H1 (cell line): Measurements from ENCODE around the gene CCDC14. TPM values are rescaled to one million over a fixed set of nuclear protein-coding genes. Genes with fewer than 3 reads are reported as not detected.

Source experiments
- CTCF ChIA-PET: fragments of 300-600 bp; sonication (Branson Sonifier 250); formaldehyde crosslinking; loops from one replicate; lab custom pipeline; 2021; ENCODE audit not compliant: partially characterized antibody; lab: Charles Lee
- POLR2A ChIA-PET: fragments of 300-600 bp; sonication (Branson Sonifier 250); formaldehyde crosslinking; loops from one replicate; lab custom pipeline; 2021; ENCODE audit warnings: inconsistent platforms; ENCODE audit not compliant: partially characterized antibody; lab: Charles Lee
- DNase-seq, 2 experiments: peaks; one replicate each; pipeline versions ENCODE4 v3.0.0 to v3.0.0-alpha.2; 2010 to 2022; ENCODE audit warnings: low spot score in 2 of 2, low read depth in 1 of 2, mixed read lengths in 1 of 2
- FAIRE-seq: peaks from 2 replicates; lab custom pipeline; 2011; peaks lifted over from hg19 to GRCh38; lab: Jason Lieb, UNC
- H2AFZ ChIP-seq: 2 replicates; pipeline ENCODE4 v1.8.1; 2012; ENCODE audit warnings: low read length, inconsistent platforms
- H2AK5ac ChIP-seq: 2 replicates; pipeline ENCODE4 v1.6.1; 2013; ENCODE audit warnings: low read depth, low read length
- H2BK120ac ChIP-seq: replicated peaks from 2 replicates; pipeline ENCODE3; 2013; ENCODE audit warnings: low read depth, low read length, inconsistent platforms
- H2BK12ac ChIP-seq: 2 replicates; pipeline ENCODE4 v1.6.1; 2013; ENCODE audit warnings: low read depth, low read length
- H2BK15ac ChIP-seq: 2 replicates; pipeline ENCODE4 v1.6.1; 2013; ENCODE audit warnings: low read length
- H2BK20ac ChIP-seq: 2 replicates; pipeline ENCODE4 v1.6.1; 2013; ENCODE audit warnings: low read length
- H2BK5ac ChIP-seq: 2 replicates; pipeline ENCODE4 v1.6.1; 2013; ENCODE audit warnings: low read depth, low read length
- H3K14ac ChIP-seq: 2 replicates; pipeline ENCODE4 v1.6.1; 2013; ENCODE audit warnings: inconsistent platforms; ENCODE audit not compliant: insufficient read length
- H3K18ac ChIP-seq: 2 replicates; pipeline ENCODE4 v1.6.1; 2013; ENCODE audit warnings: low read length; ENCODE audit errors: extremely low read depth
- H3K23ac ChIP-seq: 2 replicates; pipeline ENCODE4 v1.6.1; 2013; ENCODE audit warnings: inconsistent platforms; ENCODE audit not compliant: insufficient read length
- H3K23me2 ChIP-seq: 2 replicates; pipeline ENCODE4 v1.6.1; 2013; ENCODE audit warnings: low read depth, low read length
- H3K27ac ChIP-seq: 2 replicates; pipeline ENCODE4 v1.6.1; 2011; ENCODE audit warnings: low read depth, low read length, inconsistent platforms
- H3K27me3 ChIP-seq, 4 experiments: replicated peaks in 1 of 4; 1 replicate in 1 of 4; 2 replicates in 3 of 4; pipeline versions ENCODE4 v1.6.1 to v1.8.1; 2011 to 2013; ENCODE audit warnings: low read length in 3 of 4, mild to moderate bottlenecking in 3 of 4, inconsistent platforms in 2 of 4, mixed read lengths in 2 of 4, moderate library complexity in 1 of 4; ENCODE audit not compliant: control insufficient read depth in 3 of 4, insufficient read depth in 3 of 4; ENCODE audit errors: extremely low read depth in 1 of 4
- H3K36me3 ChIP-seq, 4 experiments: 2 replicates each; pipeline versions ENCODE4 v1.6.1 to v1.8.1; 2011 to 2013; ENCODE audit warnings: mild to moderate bottlenecking in 4 of 4, low read length in 3 of 4, moderate library complexity in 2 of 4, control low read depth in 1 of 4, inconsistent platforms in 1 of 4; ENCODE audit not compliant: insufficient read depth in 4 of 4, control insufficient read depth in 2 of 4
- H3K4ac ChIP-seq: replicated peaks from 2 replicates; pipeline ENCODE3; 2013; ENCODE audit warnings: low read length, low read depth, mixed read lengths, inconsistent platforms; ENCODE audit not compliant: insufficient read length
- H3K4me1 ChIP-seq, 4 experiments: replicated peaks in 1 of 4; 1 replicate in 1 of 4; 2 replicates in 3 of 4; pipeline versions ENCODE4 v1.6.1 to v1.8.1; 2011 to 2013; ENCODE audit warnings: low read length in 3 of 4, inconsistent platforms in 2 of 4, mixed read lengths in 1 of 4; ENCODE audit not compliant: insufficient read depth in 4 of 4, control insufficient read depth in 3 of 4
- H3K4me2 ChIP-seq, 2 experiments: 2 replicates each; pipeline versions ENCODE4 v1.6.1 to v1.8.1; 2011 to 2013; ENCODE audit warnings: low read depth in 2 of 2, low read length in 2 of 2, control low read depth in 1 of 2, inconsistent platforms in 1 of 2, mild to moderate bottlenecking in 1 of 2; ENCODE audit not compliant: insufficient read depth in 1 of 2
- H3K4me3 ChIP-seq, 4 experiments: fragments of 200-600, 300-600 bp in 1 of 4; sonication (generic), shearing (Covaris generic), sonication (Bioruptor Twin) in 1 of 4; 2 replicates each; pipeline versions ENCODE4 v1.5.1 to v1.8.1; 2011 to 2016; ENCODE audit warnings: low read length in 4 of 4, low read depth in 3 of 4, control low read depth in 2 of 4, inconsistent platforms in 2 of 4, mild to moderate bottlenecking in 2 of 4, mixed read lengths in 1 of 4, moderate library complexity in 1 of 4; ENCODE audit not compliant: insufficient read depth in 2 of 4; ENCODE audit errors: extremely low read depth in 1 of 4
- H3K56ac ChIP-seq: replicated peaks from 2 replicates; pipeline ENCODE3; 2013; ENCODE audit warnings: low read depth, mild to moderate bottlenecking, mixed read lengths, low read length, inconsistent platforms; ENCODE audit not compliant: insufficient read length
- H3K79me1 ChIP-seq: 2 replicates; pipeline ENCODE4 v1.6.1; 2013; ENCODE audit warnings: low read depth, low read length, control low read depth
- H3K79me2 ChIP-seq, 2 experiments: 2 replicates each; pipeline versions ENCODE4 v1.6.1 to v1.8.1; 2012 to 2013; ENCODE audit warnings: low read length in 2 of 2, mild to moderate bottlenecking in 2 of 2, inconsistent platforms in 1 of 2; ENCODE audit not compliant: insufficient read depth in 2 of 2, control insufficient read depth in 1 of 2
- H3K9ac ChIP-seq, 4 experiments: replicated peaks in 1 of 4; 1 replicate in 1 of 4; 2 replicates in 3 of 4; pipeline versions ENCODE4 v1.6.1 to v1.8.1; 2011 to 2013; ENCODE audit warnings: low read depth in 3 of 4, low read length in 3 of 4, control low read depth in 2 of 4, mild to moderate bottlenecking in 2 of 4, moderate library complexity in 2 of 4, inconsistent platforms in 1 of 4; ENCODE audit errors: extremely low read depth in 1 of 4
- H3K9me3 ChIP-seq, 2 experiments: 2 replicates each; pipeline versions ENCODE4 v1.6.1 to v1.8.1; 2012 to 2013; ENCODE audit warnings: mild to moderate bottlenecking in 2 of 2, moderate library complexity in 2 of 2, control low read depth in 1 of 2, inconsistent platforms in 1 of 2, low read depth in 1 of 2, low read length in 1 of 2, mixed read lengths in 1 of 2; ENCODE audit not compliant: insufficient read depth in 2 of 2
- H4K20me1 ChIP-seq, 2 experiments: replicated peaks in 1 of 2; 2 replicates each; pipeline versions ENCODE3 to v1.8.1; 2011 to 2013; ENCODE audit warnings: inconsistent platforms in 2 of 2, low read length in 2 of 2, mild to moderate bottlenecking in 1 of 2; ENCODE audit not compliant: insufficient read depth in 2 of 2, control insufficient read depth in 1 of 2
- H4K5ac ChIP-seq: 2 replicates; pipeline ENCODE4 v1.6.1; 2013; ENCODE audit warnings: low read length, low read depth, mixed read lengths, inconsistent platforms; ENCODE audit not compliant: insufficient read length
- H4K8ac ChIP-seq: 2 replicates; pipeline ENCODE4 v1.8.0; 2013; ENCODE audit warnings: mild to moderate bottlenecking, moderate library complexity, low read length, inconsistent platforms; ENCODE audit not compliant: insufficient read depth; ENCODE audit errors: extremely low read depth
- H4K91ac ChIP-seq: replicated peaks from 2 replicates; pipeline ENCODE3; 2013; ENCODE audit warnings: low read length, mixed read lengths, inconsistent platforms; ENCODE audit not compliant: insufficient read length
- ASH2L ChIP-seq: fragments of 200-600, 300-600 bp; sonication (generic); IDR thresholded peaks from one replicate; pipeline ENCODE4 v1.7.1; 2017; ENCODE audit warnings: low read length
- CHD1 ChIP-seq: IDR thresholded peaks from 2 replicates; pipeline ENCODE4 v1.6.1; 2012; ENCODE audit warnings: low read depth, low read length, improper control_type of control experiment
- CHD2 ChIP-seq: IDR thresholded peaks from 2 replicates; pipeline ENCODE4 v1.6.1; 2012; ENCODE audit warnings: low read length, improper control_type of control experiment
- CTBP2 ChIP-seq: IDR thresholded peaks from 2 replicates; pipeline ENCODE4 v1.7.0; 2011; ENCODE audit warnings: borderline replicate concordance, mild to moderate bottlenecking, moderate library complexity, mixed read lengths, low read length; ENCODE audit not compliant: insufficient read depth, insufficient read length
- JUND ChIP-seq: IDR thresholded peaks from 2 replicates; pipeline ENCODE4 v1.6.1; 2011; ENCODE audit warnings: mild to moderate bottlenecking, improper control_type of control experiment, low read length
- RAD21 ChIP-seq, 2 experiments: IDR thresholded peaks in 1 of 2; conservative IDR thresholded peaks in 1 of 2; 2 replicates each; pipeline ENCODE4 v1.6.1; 2011; ENCODE audit warnings: low read depth in 2 of 2, low read length in 2 of 2, improper control_type of control experiment in 1 of 2, inconsistent platforms in 1 of 2, mild to moderate bottlenecking in 1 of 2, moderate library complexity in 1 of 2
- RFX5 ChIP-seq: IDR thresholded peaks from 2 replicates; pipeline ENCODE4 v1.6.1; 2011; ENCODE audit warnings: low read depth, low read length, improper control_type of control experiment, borderline replicate concordance
- RNF2 ChIP-seq: fragments of 200-900, 300-1000 bp; sonication (generic); IDR thresholded peaks from 2 replicates; pipeline ENCODE4 v1.7.1; 2016; ENCODE audit warnings: borderline replicate concordance, low read depth, mild to moderate bottlenecking, antibody characterized with exemption, low read length; ENCODE audit not compliant: poor library complexity, severe bottlenecking; ENCODE audit errors: missing control alignments
- SRF ChIP-seq: IDR thresholded peaks from 2 replicates; pipeline ENCODE4 v1.6.1; 2011; ENCODE audit warnings: mild to moderate bottlenecking, low read depth, low read length, moderate library complexity
- TAF1 ChIP-seq: IDR thresholded peaks from 2 replicates; pipeline ENCODE4 v1.6.1; 2011; ENCODE audit warnings: mild to moderate bottlenecking, low read depth, low read length
- TBP ChIP-seq: IDR thresholded peaks from 2 replicates; pipeline ENCODE4 v1.6.1; 2011; ENCODE audit warnings: low read depth, low read length, improper control_type of control experiment
- TEAD4 ChIP-seq: IDR thresholded peaks from 2 replicates; pipeline ENCODE4 v1.6.1; 2012; ENCODE audit warnings: low read depth, low read length, inconsistent platforms, mixed read lengths
- WGBS, 2 experiments: shearing (Covaris generic) in 1 of 2; methylation state at CpG; one replicate each; pipeline versions ENCODE4 v1.1.6 to v1.1.7; 2013 to 2015; ENCODE audit warnings: low lambda C conversion rate in 2 of 2, mixed read lengths in 2 of 2, inconsistent platforms in 1 of 2, low coverage in 1 of 2, missing lambda C conversion rate in 1 of 2; ENCODE audit not compliant: insufficient replicate concordance in 2 of 2, insufficient coverage in 1 of 2, insufficient read length in 1 of 2; ENCODE audit errors: extremely low coverage in 1 of 2, missing lambda C conversion rate in 1 of 2; 5-methylcytosine and 5-hydroxymethylcytosine counted together
- polyA plus RNA-seq, 7 experiments: library from polyadenylated mRNA; depleted of rRNA in 3 of 7; stranded (reverse) in 5 of 7; unstranded in 2 of 7; fragments of >200 nt in 5 of 7; fragments of 200-250 nt in 2 of 7; gene quantifications; 1 replicate in 5 of 7; 2 replicates in 1 of 7; 4 replicates in 1 of 7; pipeline versions ENCODE4 v1.2.1 to v1.2.3, GENCODE V29; 2011 to 2013; ENCODE audit warnings: missing spikeins in 2 of 7, mixed read lengths in 2 of 7
- total RNA-seq: library from RNA; stranded (reverse); fragmentation: NEBNext Ultra II Directional; extraction: Animal tissue kit (Norgen Biotek cat#: 25700); gene quantifications from 2 replicates; pipeline ENCODE4 v1.2.1, GENCODE V29; 2021
- TF ChIP-seq, protein P1 (sequence below): IDR thresholded peaks from 2 replicates; pipeline ENCODE4 v1.6.1; 2011; ENCODE audit warnings: low read depth, mild to moderate bottlenecking, low read length; ENCODE audit not compliant: insufficient read depth

Gene CCDC14
- total and polyA plus RNA-seq, 2 of the 8 experiments (the other 6 are each of a cell fraction or from before 2014, with no cell fraction given), result 53.6 to 95.7 TPM

DNA sequence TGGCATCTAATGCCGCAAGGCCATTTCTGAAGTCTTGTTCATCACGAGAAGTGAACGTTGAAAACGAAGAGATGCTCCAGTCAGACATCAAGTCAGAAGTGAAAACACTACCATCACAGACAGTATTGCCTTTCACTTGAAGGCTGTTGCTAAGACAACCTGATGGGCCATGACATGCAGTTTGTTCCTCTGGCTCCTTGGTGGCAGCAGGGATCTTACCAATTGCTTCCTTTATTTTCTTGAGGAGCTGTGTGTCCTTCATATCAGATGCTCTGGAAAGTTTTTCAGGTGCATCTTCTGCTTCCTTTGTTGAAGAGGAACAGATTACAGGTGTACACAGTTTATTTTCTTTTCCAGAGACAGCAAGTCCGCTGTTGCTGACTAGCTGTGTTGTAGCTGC is 46.2 kb downstream of the CCDC14 start:
- H2BK120ac ChIP-seq, result no peak overlapping the region
- no peak overlapping the region for H2BK15ac ChIP-seq
- no peaks in the 10 kb centered on the region for H3K27me3 ChIP-seq
- no peaks in the 10 kb centered on the region for H3K23me2 ChIP-seq
- 74% methylated on average over 5 of the region's 5 CpGs; no CpG with 5 or more reads in 1 of the 2 experiments for WGBS, 2 experiments
- H2AFZ ChIP-seq, result no peak overlapping the region
- peaks cover 0 to 3% of the 10 kb centered on the region in 2 experiments for H4K20me1 ChIP-seq
- no peak overlapping the region for H2BK12ac ChIP-seq
- no peak overlapping the region for H2BK5ac ChIP-seq
- no peak overlapping the region for H4K91ac ChIP-seq
- H3K18ac ChIP-seq, result no peak overlapping the region
- H3K23ac ChIP-seq, result no peak overlapping the region
- no peak overlapping the region for H3K4me2 ChIP-seq
- no peak for FAIRE-seq
- ChIA-PET POLR2A (interaction anchor here (0.7 to 1.3 kb wide), 2 partner anchors 9 to 13 kb away, joined by 3 to 6 read pairs; no protein-coding TSS in a partner anchor), CTCF (interaction anchor here (0.6 to 1.5 kb wide), 4 partner anchors 13 to 300 kb away, joined by 3 to 5 read pairs (median 3); no protein-coding TSS in a partner anchor)
- no peak for DNase-seq
- H3K9me3 ChIP-seq, result no peaks in the 10 kb centered on the region
- no peak overlapping the region for H3K4ac ChIP-seq
- no peaks in the 10 kb centered on the region for H3K79me2 ChIP-seq
- H3K9ac ChIP-seq, result no peak overlapping the region
- H4K5ac ChIP-seq, result no peak overlapping the region
- no peak overlapping the region for H3K27ac ChIP-seq
- H3K56ac ChIP-seq, result no peak overlapping the region
- no peak overlapping the region for H4K8ac ChIP-seq
- H3K4me1 ChIP-seq, result no peaks in the 10 kb centered on the region
- 0 out of 2 replicates have a peak, but pooled peaks cover 2% of the 10 kb centered on the region for H3K79me1 ChIP-seq
- H2BK20ac ChIP-seq, result no peak overlapping the region
- H3K36me3 ChIP-seq, result peaks cover 0 to 16% (median 4%) of the 10 kb centered on the region in 4 experiments; a peak in 4 of 8 replicates
- H3K4me3 ChIP-seq, result no peak overlapping the region
- H2AK5ac ChIP-seq, result no peak overlapping the region
- no peak overlapping the region for H3K14ac ChIP-seq
- TF ChIP-seq TBP (no peak), RFX5 (no peak), JUND (no peak), SRF (no peak), ASH2L (no peak), RNF2 (no peak), CHD1 (no peak), CTBP2 (no peak), CHD2 (no peak), TEAD4 (no peak), RAD21 (IDR thresholded peaks at IDR 0.05 in 1 of 2, conservative IDR thresholded peaks at IDR 0.05 in 1 of 2; ENCODE audit: low read depth in 2 of 2, low read length in 2 of 2) (no peak), TAF1 (no peak)
- TF ChIP-seq, protein P1, sequence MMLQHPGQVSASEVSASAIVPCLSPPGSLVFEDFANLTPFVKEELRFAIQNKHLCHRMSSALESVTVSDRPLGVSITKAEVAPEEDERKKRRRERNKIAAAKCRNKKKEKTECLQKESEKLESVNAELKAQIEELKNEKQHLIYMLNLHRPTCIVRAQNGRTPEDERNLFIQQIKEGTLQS, result no peak
